GM21390 (cell line): ENCODE data around the gene SERINC5.

Experiments used
- ATAC-seq: cut with Tn5 transposase; IDR thresholded peaks from one replicate; pipeline ENCODE4 v1.9.1; 2021; ENCODE audit not compliant: unreplicated experiment

The SERINC5 gene

GRCh38 chr5:80230269-80230992 lies 25.4 kb downstream of the SERINC5 start:
- ATAC-seq = no peak

- ATAC-seq = no peak
These were observed 26.0 kb downstream of the SERINC5 start for GRCh38 chr5:80229902-80230255.

- no peak for ATAC-seq
These were observed 27.8 kb downstream of the SERINC5 start for GRCh38 chr5:80227979-80228596.

GRCh38 chr5:80225934-80226326 lies 29.9 kb downstream of the SERINC5 start:
- ATAC-seq = no peak

GRCh38 chr5:80225189-80225933 lies 30.5 kb downstream of the SERINC5 start:
- ATAC-seq = no peak

GRCh38 chr5:80223561-80223960 lies 32.3 kb downstream of the SERINC5 start:
- no peak for ATAC-seq

- no peak for ATAC-seq
These were observed 35.5 kb downstream of the SERINC5 start for GRCh38 chr5:80220245-80220897.

GRCh38 chr5:80219391-80219790 lies 36.5 kb downstream of the SERINC5 start:
- ATAC-seq = no peak

- ATAC-seq = no peak
These were observed 38.2 kb downstream of the SERINC5 start for GRCh38 chr5:80217667-80218066.

- no peak for ATAC-seq
These were observed 38.9 kb downstream of the SERINC5 start for GRCh38 chr5:80216753-80217596.

GRCh38 chr5:80216096-80216495 lies 39.8 kb downstream of the SERINC5 start:
- ATAC-seq = no peak

- no peak for ATAC-seq
These were observed 40.3 kb downstream of the SERINC5 start for GRCh38 chr5:80215523-80215922.

- no peak for ATAC-seq
These were observed 42.4 kb downstream of the SERINC5 start for GRCh38 chr5:80213466-80213865.

- no peak for ATAC-seq
These were observed 43.6 kb downstream of the SERINC5 start for GRCh38 chr5:80212171-80212667.

GRCh38 chr5:80211327-80211726 lies 44.5 kb downstream of the SERINC5 start:
- no peak for ATAC-seq

- ATAC-seq = no peak
These were observed 45.8 kb downstream of the SERINC5 start for GRCh38 chr5:80210014-80210413.

- ATAC-seq = no peak
These were observed 47.5 kb downstream of the SERINC5 start for GRCh38 chr5:80208381-80208780.

GRCh38 chr5:80207832-80208231 lies 48.0 kb downstream of the SERINC5 start:
- ATAC-seq = no peak

- ATAC-seq = no peak
These were observed 49.6 kb downstream of the SERINC5 start for GRCh38 chr5:80206282-80206681.

GRCh38 chr5:80205846-80206245 lies 50.0 kb downstream of the SERINC5 start:
- no peak for ATAC-seq
